CD4-positive, CD25-positive, alpha-beta regulatory T cell (primary cell): ENCODE results near the gene GSX2. TPM values are rescaled to one million over a fixed set of nuclear protein-coding genes. Genes with fewer than 3 reads are reported as not detected.

Experiments used
- ATAC-seq, 2 donors: fragments of 150-1000 bp; cut with Tn5 transposase; one replicate each; pipeline ENCODE4 v1.10.0; 2021; ENCODE audit warnings: low read depth in 2 of 2, moderate number of reproducible peaks in 2 of 2, moderate library complexity in 1 of 2
- DNase-seq, 3 donors: peaks; one replicate each; pipeline versions ENCODE4 v3.0.0 to v3.0.0-alpha.2; 2012 to 2022; ENCODE audit warnings: mixed read lengths in 1 of 3
- H3K27ac ChIP-seq: one replicate; pipeline ENCODE4 v1.7.0; 2013; ENCODE audit warnings: mild to moderate bottlenecking, low read length; ENCODE audit not compliant: insufficient read depth, poor library complexity, severe bottlenecking
- H3K27me3 ChIP-seq: one replicate; pipeline ENCODE4 v1.7.0; 2013; ENCODE audit warnings: low read length; ENCODE audit not compliant: control insufficient read depth, insufficient read depth
- H3K36me3 ChIP-seq: one replicate; pipeline ENCODE4 v1.7.0; 2013; ENCODE audit warnings: mild to moderate bottlenecking, low read length, moderate library complexity; ENCODE audit not compliant: control insufficient read depth, insufficient read depth
- H3K4me1 ChIP-seq: 2 replicates; pipeline ENCODE4 v1.7.0; 2013; ENCODE audit warnings: mild to moderate bottlenecking, low read length; ENCODE audit not compliant: insufficient read depth, control insufficient read depth, poor library complexity, severe bottlenecking
- H3K4me3 ChIP-seq: one replicate; pipeline ENCODE4 v1.7.0; 2013; ENCODE audit warnings: low read depth, mild to moderate bottlenecking, low read length, moderate library complexity
- H3K9me3 ChIP-seq, 2 experiments: 1 replicate in 1 of 2; 2 replicates in 1 of 2; pipeline ENCODE4 v1.7.0; 2013; ENCODE audit warnings: low read length in 2 of 2, mild to moderate bottlenecking in 1 of 2, moderate library complexity in 1 of 2; ENCODE audit not compliant: control insufficient read depth in 2 of 2
- H3K27ac Mint-ChIP-seq, 3 donors: one replicate each; pipeline ENCODE4 v1.8.0; 2020 to 2022; ENCODE audit warnings: mild to moderate bottlenecking in 3 of 3, mixed read lengths in 3 of 3, moderate library complexity in 2 of 3
- H3K27me3 Mint-ChIP-seq: one replicate; pipeline ENCODE4 v1.8.0; 2022; ENCODE audit warnings: mild to moderate bottlenecking, mixed read lengths
- H3K36me3 Mint-ChIP-seq: one replicate; pipeline ENCODE4 v1.8.0; 2020; ENCODE audit warnings: mixed read lengths
- H3K4me1 Mint-ChIP-seq, 4 donors: one replicate each; pipeline ENCODE4 v1.8.0; 2020 to 2022; ENCODE audit warnings: mixed read lengths in 4 of 4, mild to moderate bottlenecking in 1 of 4
- H3K4me3 Mint-ChIP-seq, 4 donors: one replicate each; pipeline ENCODE4 v1.8.0; 2020 to 2022; ENCODE audit warnings: mild to moderate bottlenecking in 4 of 4, mixed read lengths in 4 of 4, moderate library complexity in 3 of 4
- H3K9me3 Mint-ChIP-seq, 7 donors: one replicate each; pipeline ENCODE4 v1.8.0; 2020 to 2022; ENCODE audit warnings: mixed read lengths in 7 of 7, mild to moderate bottlenecking in 3 of 7, moderate library complexity in 2 of 7
- polyA plus RNA-seq, 4 donors: library from polyadenylated mRNA; unstranded; fragments of 300-500 nt; fragmentation: Illumina TruSeq; gene quantifications; one replicate each; pipeline ENCODE4 v1.2.3, GENCODE V29; 2021
- total RNA-seq: library from RNA; stranded (reverse); gene quantifications from one replicate; pipeline ENCODE4 v1.2.3, GENCODE V29; 2022

GSX2 gene
- total and polyA plus RNA-seq, 5 donors from 2014 or later = not detected

- no peaks in the 10 kb centered on the region for H3K9me3 ChIP-seq
- DNase-seq = no peak
- H3K36me3 ChIP-seq = no peaks in the 10 kb centered on the region
- H3K4me1 ChIP-seq = peaks cover 30% of the 10 kb centered on the region
- ATAC-seq = no peak
- H3K4me3 ChIP-seq = peak overlapping the region; percentile 54
- H3K27me3 Mint-ChIP-seq = peaks cover 91% of the 10 kb centered on the region
- H3K27ac ChIP-seq = no peak overlapping the region
- peaks cover 65% of the 10 kb centered on the region for H3K27me3 ChIP-seq
- no peak overlapping the region for H3K27ac Mint-ChIP-seq
- H3K4me3 Mint-ChIP-seq = peak overlapping the region in 3 of 4 donors; percentile 43 to 71 (median 67)
- H3K36me3 Mint-ChIP-seq = no peaks in the 10 kb centered on the region
- H3K4me1 Mint-ChIP-seq = peaks cover 4 to 45% (median 29%) of the 10 kb centered on the region in 4 donors
- peaks cover 0 to 1% (median 0%) of the 10 kb centered on the region in 7 donors for H3K9me3 Mint-ChIP-seq
Observed at GRCh38 chr4:54099287-54099747, 646 bp upstream of the GSX2 start.

GRCh38 chr4:54100595-54101189, 729 bp downstream of the GSX2 start:
- H3K4me1 Mint-ChIP-seq = peaks cover 4 to 48% (median 29%) of the 10 kb centered on the region in 4 donors
- no peak overlapping the region for H3K4me3 ChIP-seq
- no peaks in the 10 kb centered on the region for H3K9me3 ChIP-seq
- H3K27ac ChIP-seq = no peak overlapping the region
- H3K4me1 ChIP-seq = peaks cover 30% of the 10 kb centered on the region
- H3K4me3 Mint-ChIP-seq = peak overlapping the region in 2 of 4 donors; percentile 69 to 78
- H3K27ac Mint-ChIP-seq = no peak overlapping the region
- H3K9me3 Mint-ChIP-seq = peaks cover 0 to 1% (median 0%) of the 10 kb centered on the region in 7 donors
- DNase-seq = no peak
- H3K27me3 Mint-ChIP-seq = peaks cover 91% of the 10 kb centered on the region
- H3K36me3 ChIP-seq = no peaks in the 10 kb centered on the region
- H3K36me3 Mint-ChIP-seq = no peaks in the 10 kb centered on the region
- peak in 1 of 2 donors; percentile 26 for ATAC-seq
- peaks cover 69% of the 10 kb centered on the region for H3K27me3 ChIP-seq

- peak in 1 of 2 donors; percentile 16 for ATAC-seq
- H3K4me1 ChIP-seq = peaks cover 30% of the 10 kb centered on the region
- Mint-ChIP-seq H3K4me3 (peak overlapping the region in 2 of 4 donors; percentile 69 to 78), H3K27ac (peak overlapping the region in 1 of 3 donors; percentile 78), H3K4me1 (peaks cover 4 to 48% (median 29%) of the 10 kb centered on the region in 4 donors), H3K36me3 (no peaks in the 10 kb centered on the region), H3K9me3 (peaks cover 0 to 1% (median 0%) of the 10 kb centered on the region in 7 donors), H3K27me3 (peaks cover 90% of the 10 kb centered on the region)
- H3K27me3 ChIP-seq = peaks cover 68% of the 10 kb centered on the region
- DNase-seq = no peak
- H3K9me3 ChIP-seq = no peaks in the 10 kb centered on the region
- no peak overlapping the region for H3K4me3 ChIP-seq
- no peaks in the 10 kb centered on the region for H3K36me3 ChIP-seq
- H3K27ac ChIP-seq = no peak overlapping the region
Observed at GRCh38 chr4:54101190-54102041, 1.5 kb downstream of the GSX2 start.

- H3K27ac Mint-ChIP-seq = no peak overlapping the region
- H3K4me3 Mint-ChIP-seq = peak overlapping the region in 1 of 4 donors; percentile 44
- DNase-seq = no peak
- H3K27me3 Mint-ChIP-seq = peaks cover 90% of the 10 kb centered on the region
- H3K4me3 ChIP-seq = no peak overlapping the region
- no peak for ATAC-seq
- peaks cover 64% of the 10 kb centered on the region for H3K27me3 ChIP-seq
- no peaks in the 10 kb centered on the region for H3K36me3 Mint-ChIP-seq
- no peak overlapping the region for H3K27ac ChIP-seq
- peaks cover 0 to 2% (median 0%) of the 10 kb centered on the region in 7 donors for H3K9me3 Mint-ChIP-seq
- H3K4me1 Mint-ChIP-seq = peaks cover 4 to 51% (median 26%) of the 10 kb centered on the region in 4 donors
- H3K36me3 ChIP-seq = no peaks in the 10 kb centered on the region
- H3K4me1 ChIP-seq = peaks cover 30% of the 10 kb centered on the region
- no peaks in the 10 kb centered on the region for H3K9me3 ChIP-seq
Observed at GRCh38 chr4:54102531-54103106, 2.7 kb downstream of the GSX2 start.

- Histone ChIP-seq H3K27ac (no peak overlapping the region), H3K27me3 (peaks cover 64% of the 10 kb centered on the region), H3K9me3 (no peaks in the 10 kb centered on the region), H3K4me3 (no peak overlapping the region), H3K36me3 (no peaks in the 10 kb centered on the region), H3K4me1 (peaks cover 33% of the 10 kb centered on the region)
- peaks cover 6 to 55% (median 27%) of the 10 kb centered on the region in 4 donors for H3K4me1 Mint-ChIP-seq
- ATAC-seq = no peak
- H3K9me3 Mint-ChIP-seq = peaks cover 0 to 2% (median 0%) of the 10 kb centered on the region in 7 donors
- DNase-seq = no peak
- peak overlapping the region in 1 of 4 donors; percentile 23 for H3K4me3 Mint-ChIP-seq
- no peaks in the 10 kb centered on the region for H3K36me3 Mint-ChIP-seq
- H3K27ac Mint-ChIP-seq = no peak overlapping the region
- H3K27me3 Mint-ChIP-seq = peaks cover 88% of the 10 kb centered on the region
Observed at GRCh38 chr4:54103190-54103574, 3.2 kb downstream of the GSX2 start.

- Histone ChIP-seq H3K27me3 (peaks cover 61% of the 10 kb centered on the region), H3K36me3 (no peaks in the 10 kb centered on the region), H3K4me1 (peaks cover 38% of the 10 kb centered on the region), H3K4me3 (no peak overlapping the region), H3K9me3 (no peaks in the 10 kb centered on the region), H3K27ac (no peak overlapping the region)
- no peaks in the 10 kb centered on the region for H3K36me3 Mint-ChIP-seq
- peaks cover 0 to 2% (median 0%) of the 10 kb centered on the region in 7 donors for H3K9me3 Mint-ChIP-seq
- H3K4me1 Mint-ChIP-seq = peaks cover 11 to 54% (median 28%) of the 10 kb centered on the region in 4 donors
- H3K27ac Mint-ChIP-seq = no peak overlapping the region
- ATAC-seq = no peak
- no peak for DNase-seq
- no peak overlapping the region for H3K4me3 Mint-ChIP-seq
- peaks cover 88% of the 10 kb centered on the region for H3K27me3 Mint-ChIP-seq
Observed at GRCh38 chr4:54104907-54105306, 4.9 kb downstream of the GSX2 start.

- Mint-ChIP-seq H3K4me1 (peaks cover 6 to 39% (median 13%) of the 10 kb centered on the region in 4 donors), H3K36me3 (no peaks in the 10 kb centered on the region), H3K27ac (no peak overlapping the region), H3K4me3 (peak overlapping the region in 3 of 4 donors; percentile 56 to 86 (median 68)), H3K27me3 (peaks cover 89% of the 10 kb centered on the region), H3K9me3 (peaks cover 0 to 2% (median 0%) of the 10 kb centered on the region in 7 donors)
- peaks cover 21% of the 10 kb centered on the region for H3K4me1 ChIP-seq
- no peaks in the 10 kb centered on the region for H3K36me3 ChIP-seq
- no peak for ATAC-seq
- peak overlapping the region; percentile 41 for H3K4me3 ChIP-seq
- peaks cover 60% of the 10 kb centered on the region for H3K27me3 ChIP-seq
- DNase-seq = no peak
- H3K9me3 ChIP-seq = no peaks in the 10 kb centered on the region
- H3K27ac ChIP-seq = no peak overlapping the region
Observed at GRCh38 chr4:54107951-54108748, 8.2 kb downstream of the GSX2 start.
